ENCODE results near the gene MASP2.

DNA sequence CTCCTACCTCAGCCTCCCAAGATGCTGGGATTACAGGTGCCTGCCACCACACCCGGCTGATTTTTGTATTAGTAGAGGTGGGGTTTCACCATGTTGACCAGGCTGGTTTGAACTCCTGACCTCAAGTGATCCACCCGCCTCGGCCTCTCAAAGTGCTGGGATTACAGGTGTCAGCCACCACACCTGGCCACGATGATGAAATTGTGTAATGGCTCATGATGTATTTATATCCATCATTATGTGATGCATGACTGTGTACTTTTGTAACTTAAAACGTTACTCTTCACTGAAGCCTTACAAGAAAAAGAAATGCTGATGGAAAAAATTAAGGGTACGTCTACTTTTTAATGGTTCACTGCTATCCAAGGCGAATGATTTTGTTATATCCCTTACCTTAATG lies 27.1 kb downstream of the MASP2 start:
- TF ChIP-seq, protein P1, sequence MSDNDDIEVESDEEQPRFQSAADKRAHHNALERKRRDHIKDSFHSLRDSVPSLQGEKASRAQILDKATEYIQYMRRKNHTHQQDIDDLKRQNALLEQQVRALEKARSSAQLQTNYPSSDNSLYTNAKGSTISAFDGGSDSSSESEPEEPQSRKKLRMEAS (IDR thresholded peaks at IDR 0.05): no peak
- TF ChIP-seq EGR1 (IDR thresholded peaks at IDR 0.05) (no peak), NFIC (IDR thresholded peaks at IDR 0.05) (no peak), RAD21 (IDR thresholded peaks at IDR 0.05; ENCODE audit: low read depth) (no peak), YY1 (IDR thresholded peaks at IDR 0.05; ENCODE audit: low read depth) (no peak), CEBPB (IDR thresholded peaks at IDR 0.05) (no peak)
- TF ChIP-seq, protein P2, sequence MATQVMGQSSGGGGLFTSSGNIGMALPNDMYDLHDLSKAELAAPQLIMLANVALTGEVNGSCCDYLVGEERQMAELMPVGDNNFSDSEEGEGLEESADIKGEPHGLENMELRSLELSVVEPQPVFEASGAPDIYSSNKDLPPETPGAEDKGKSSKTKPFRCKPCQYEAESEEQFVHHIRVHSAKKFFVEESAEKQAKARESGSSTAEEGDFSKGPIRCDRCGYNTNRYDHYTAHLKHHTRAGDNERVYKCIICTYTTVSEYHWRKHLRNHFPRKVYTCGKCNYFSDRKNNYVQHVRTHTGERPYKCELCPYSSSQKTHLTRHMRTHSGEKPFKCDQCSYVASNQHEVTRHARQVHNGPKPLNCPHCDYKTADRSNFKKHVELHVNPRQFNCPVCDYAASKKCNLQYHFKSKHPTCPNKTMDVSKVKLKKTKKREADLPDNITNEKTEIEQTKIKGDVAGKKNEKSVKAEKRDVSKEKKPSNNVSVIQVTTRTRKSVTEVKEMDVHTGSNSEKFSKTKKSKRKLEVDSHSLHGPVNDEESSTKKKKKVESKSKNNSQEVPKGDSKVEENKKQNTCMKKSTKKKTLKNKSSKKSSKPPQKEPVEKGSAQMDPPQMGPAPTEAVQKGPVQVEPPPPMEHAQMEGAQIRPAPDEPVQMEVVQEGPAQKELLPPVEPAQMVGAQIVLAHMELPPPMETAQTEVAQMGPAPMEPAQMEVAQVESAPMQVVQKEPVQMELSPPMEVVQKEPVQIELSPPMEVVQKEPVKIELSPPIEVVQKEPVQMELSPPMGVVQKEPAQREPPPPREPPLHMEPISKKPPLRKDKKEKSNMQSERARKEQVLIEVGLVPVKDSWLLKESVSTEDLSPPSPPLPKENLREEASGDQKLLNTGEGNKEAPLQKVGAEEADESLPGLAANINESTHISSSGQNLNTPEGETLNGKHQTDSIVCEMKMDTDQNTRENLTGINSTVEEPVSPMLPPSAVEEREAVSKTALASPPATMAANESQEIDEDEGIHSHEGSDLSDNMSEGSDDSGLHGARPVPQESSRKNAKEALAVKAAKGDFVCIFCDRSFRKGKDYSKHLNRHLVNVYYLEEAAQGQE (IDR thresholded peaks at IDR 0.05; ENCODE audit: low read depth): no peak

Data from Ishikawa (cell line).